Heart left ventricle (tissue), 16 donors: ENCODE measurements around the gene PRKAA2. TPM values are rescaled to one million over a fixed set of nuclear protein-coding genes. Genes with fewer than 3 reads are reported as not detected.

Experiments
- ATAC-seq, 4 donors: fragments of 200-7000 bp; cut with Tn5 transposase; one replicate each; pipeline ENCODE4 v1.9.1; 2020 to 2022; ENCODE audit warnings: moderate library complexity in 4 of 4, mild to moderate bottlenecking in 3 of 4, moderate number of reproducible peaks in 1 of 4
- DNase-seq, 5 donors: peaks; one replicate each; pipeline ENCODE4 v3.0.0-alpha.2; 2020
- H3K27ac ChIP-seq, 12 donors: fragments of 200-600 bp; sonication (generic) in 4 of 12; one replicate each; pipeline versions ENCODE4 v1.5.0 to v1.8.0; 2016 to 2022; ENCODE audit warnings: mild to moderate bottlenecking in 2 of 12
- H3K27me3 ChIP-seq, 9 donors: fragments of 200-600 bp; sonication (generic) in 2 of 9; one replicate each; pipeline versions ENCODE4 v1.5.1 to v1.8.0; 2016 to 2022; ENCODE audit warnings: mild to moderate bottlenecking in 3 of 9
- H3K36me3 ChIP-seq, 9 donors: fragments of 200-600 bp; sonication (generic) in 2 of 9; one replicate each; pipeline versions ENCODE4 v1.5.0 to v1.8.0; 2018 to 2022; ENCODE audit warnings: mild to moderate bottlenecking in 2 of 9
- H3K4me1 ChIP-seq, 12 donors: fragments of 200-600 bp; sonication (generic) in 4 of 12; one replicate each; pipeline versions ENCODE4 v1.5.0 to v1.8.0; 2016 to 2022; ENCODE audit warnings: mild to moderate bottlenecking in 3 of 12
- H3K4me3 ChIP-seq, 12 donors: fragments of 200-600 bp; sonication (generic) in 4 of 12; one replicate each; pipeline versions ENCODE4 v1.5.0 to v1.8.0; 2017 to 2022; ENCODE audit warnings: mild to moderate bottlenecking in 9 of 12, moderate library complexity in 4 of 12
- H3K9me3 ChIP-seq, 12 donors: fragments of 200-600 bp; sonication (generic) in 4 of 12; one replicate each; pipeline versions ENCODE4 v1.5.0 to v1.8.0; 2016 to 2022; ENCODE audit warnings: mild to moderate bottlenecking in 1 of 12
- CTCF ChIP-seq, 12 donors: fragments of 200-600 bp; sonication (generic) in 4 of 12; IDR thresholded peaks; one replicate each; pipeline versions ENCODE4 v1.5.0 to v1.8.0; 2018 to 2022; ENCODE audit warnings: antibody characterized with exemption in 12 of 12, mild to moderate bottlenecking in 5 of 12
- POLR2A ChIP-seq, 2 donors: fragments of 450-650 bp; IDR thresholded peaks; one replicate each; pipeline ENCODE4 v1.6.1; 2017; ENCODE audit warnings: antibody characterized with exemption in 2 of 2, mild to moderate bottlenecking in 2 of 2, moderate library complexity in 2 of 2
- WGBS, 4 donors: extraction: QIAGEN DNeasy Blood & Tissue Kit in 2 of 4; methylation state at CpG; one replicate each; pipeline versions ENCODE4 v1.1.5 to v1.1.7; 2013 to 2018; 5-methylcytosine and 5-hydroxymethylcytosine counted together
- intact Hi-C, 10 donors: fragments of 100-400 bp; cut with DNase I; formaldehyde crosslinking; loops; one replicate each; pipeline versions ENCODE4 v1.11.1 to v1.14.2; 2022
- polyA plus RNA-seq, 2 donors: library from polyadenylated mRNA; stranded (reverse); fragments of 200-250 nt; gene quantifications; one replicate each; pipeline ENCODE4 v1.2.3, GENCODE V29; 2013
- total RNA-seq, 9 donors: library from RNA; depleted of rRNA in 2 of 9; stranded (reverse); fragments of >200 nt in 2 of 9; fragmentation: NEBNext Ultra II Directional in 3 of 9; extraction: Animal tissue kit (Norgen Biotek cat#: 25700) in 3 of 9; gene quantifications; one replicate each; pipeline versions ENCODE4 v1.1.0 to v1.2.4, GENCODE V29; 2016 to 2023
- donor health status: ischemic (EF 13 %, LVEDD 7.1; RV severe dilation, severe dysfunction).
- donor health status: healthy with polysubstance abuse.
- donor health status: DM: no; HTN: yes; CAD: no.
- donor health status: DM: no; HTN: no; CAD: no.
- donor health status: ischemic (EF 25% LVEDD 6.9; RV normal size, moderate dysfunction).
- donor health status: ischemic (EF 25% LVEDD 5.7; RV mildly dilated, moderate dysfunction).
- donor health status: healthy.
- donor health status: DM: yes; HTN: yes; CAD: no.
- donor health status: ischemic (EF 35%, LVEDD 5.7; RV mildly dilated, moderate dysfunction).
- donor health status: nonischemic (EF 11% LVEDD 7.7; RV severe dilation, severe dysfunction).
- donor health status: DM: yes; HTN: yes; CAD: no.
- donor health status: PGD.
- donor health status: ischemic (EF 29% LVEDD 5.4; RV normal size, mild dysfunction).
- donor health status: nonischemic (EF 23%, LVEDD 6.1; RV moderate dilation, normal function).

PRKAA2 gene
- total and polyA plus RNA-seq, 11 donors = 17.6 to 163 (median 105) TPM

DNA sequence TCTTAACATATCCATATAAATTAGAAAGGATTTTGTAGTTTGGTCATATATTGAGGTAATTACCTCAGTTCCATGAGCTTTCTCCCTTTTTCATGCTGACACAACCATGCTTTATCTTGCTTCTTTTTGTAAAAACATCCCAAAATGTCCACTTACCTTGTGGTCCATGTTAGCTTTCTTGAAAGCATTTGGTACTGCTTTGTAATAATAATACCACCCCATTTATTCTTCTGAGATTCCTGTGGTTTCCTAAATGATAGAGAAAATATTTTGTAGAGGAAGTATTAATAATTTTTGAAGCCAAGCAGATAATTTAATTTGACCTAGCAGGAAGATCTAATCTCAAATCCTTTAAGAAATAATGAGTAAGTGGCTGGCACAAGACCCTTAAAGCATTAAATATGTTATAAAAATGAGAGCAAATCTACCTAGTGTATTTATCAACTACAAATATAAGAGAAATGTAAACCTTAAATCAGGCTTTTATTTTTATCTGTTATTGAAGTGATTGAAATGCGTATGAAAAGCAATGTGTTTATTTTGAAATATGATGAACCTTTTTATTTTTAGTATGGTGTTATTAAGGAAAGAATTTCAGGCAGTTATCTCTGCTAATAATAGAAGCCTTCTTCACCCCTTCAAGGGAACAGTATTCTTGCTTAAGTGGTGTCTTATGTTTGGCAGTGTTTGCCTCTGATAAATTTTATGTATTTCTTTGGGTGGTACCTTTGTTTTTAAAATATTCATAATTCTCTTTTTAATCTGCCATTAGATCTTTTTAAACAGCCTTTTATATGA, 9.2 kb downstream of the PRKAA2 start:
- peaks cover 0 to 7% (median 0%) of the 10 kb centered on the region in 12 donors for H3K4me1 ChIP-seq
- no peak for TF ChIP-seq CTCF (IDR thresholded peaks at IDR 0.05)
- TF ChIP-seq POLR2A (IDR thresholded peaks at IDR 0.05) = no peak
- WGBS, 4 donors = 26 to 34% (median 30%) methylated on average over 1 of the region's 1 CpG
- intact Hi-C loops = loop anchor here in 1 of 10 donors (10.0 kb wide), 1 partner anchor 150 kb away; no protein-coding TSS in a partner anchor
- H3K36me3 ChIP-seq = peaks cover 0 to 11% (median 0%) of the 10 kb centered on the region in 9 donors
- no peaks in the 10 kb centered on the region for H3K27me3 ChIP-seq
- H3K27ac ChIP-seq = peak overlapping the region; percentile 67 to 94 (median 81)
- peak overlapping the region in 5 of 12 donors; percentile 1 to 34 (median 4) for H3K4me3 ChIP-seq
- ATAC-seq (peak; percentile 63 to 88 (median 82)), DNase-seq (no peak)
- peaks cover 0 to 27% (median 12%) of the 10 kb centered on the region in 12 donors for H3K9me3 ChIP-seq

- Histone ChIP-seq H3K27me3 (no peaks in the 10 kb centered on the region), H3K9me3 (peaks cover 0 to 27% (median 12%) of the 10 kb centered on the region in 12 donors), H3K4me1 (peaks cover 0 to 7% (median 2%) of the 10 kb centered on the region in 12 donors), H3K27ac (peak overlapping the region in 9 of 12 donors; percentile 49 to 89 (median 84)), H3K4me3 (no peak overlapping the region), H3K36me3 (peaks cover 0 to 11% (median 0%) of the 10 kb centered on the region in 9 donors)
- WGBS, 4 donors = 81 to 100% (median 90%) methylated on average over 1 of the region's 1 CpG
- ATAC-seq = no peak
- TF ChIP-seq POLR2A (IDR thresholded peaks at IDR 0.05) (no peak), CTCF (IDR thresholded peaks at IDR 0.05) (no peak)
- DNase-seq = no peak
- intact Hi-C loops = loop anchor here in 1 of 10 donors (10.0 kb wide), 1 partner anchor 149 kb away; no protein-coding TSS in a partner anchor
Measured at GRCh38 chr1:56655991-56656613, 11.0 kb downstream of the PRKAA2 start.

- whole genome bisulfite sequencing, 4 donors = 55 to 60% (median 58%) methylated on average over 4 of the region's 4 CpGs
- no peaks in the 10 kb centered on the region for H3K27me3 ChIP-seq
- no peak for TF ChIP-seq POLR2A (IDR thresholded peaks at IDR 0.05)
- no peak for TF ChIP-seq CTCF (IDR thresholded peaks at IDR 0.05)
- intact Hi-C loops = loop anchor here in 1 of 10 donors (10.0 kb wide), 1 partner anchor 147 kb away; no protein-coding TSS in a partner anchor
- peak overlapping the region in 8 of 12 donors; percentile 17 to 84 (median 54) for H3K27ac ChIP-seq
- H3K4me3 ChIP-seq = no peak overlapping the region
- peak; percentile 39 to 63 (median 58) for ATAC-seq
- peaks cover 0 to 11% (median 0%) of the 10 kb centered on the region in 9 donors for H3K36me3 ChIP-seq
- H3K9me3 ChIP-seq = peaks cover 0 to 27% (median 12%) of the 10 kb centered on the region in 12 donors
- H3K4me1 ChIP-seq = peaks cover 0 to 7% (median 2%) of the 10 kb centered on the region in 12 donors
- DNase-seq = no peak
Measured at GRCh38 chr1:56658254-56658653, 13.1 kb downstream of the PRKAA2 start.

DNA sequence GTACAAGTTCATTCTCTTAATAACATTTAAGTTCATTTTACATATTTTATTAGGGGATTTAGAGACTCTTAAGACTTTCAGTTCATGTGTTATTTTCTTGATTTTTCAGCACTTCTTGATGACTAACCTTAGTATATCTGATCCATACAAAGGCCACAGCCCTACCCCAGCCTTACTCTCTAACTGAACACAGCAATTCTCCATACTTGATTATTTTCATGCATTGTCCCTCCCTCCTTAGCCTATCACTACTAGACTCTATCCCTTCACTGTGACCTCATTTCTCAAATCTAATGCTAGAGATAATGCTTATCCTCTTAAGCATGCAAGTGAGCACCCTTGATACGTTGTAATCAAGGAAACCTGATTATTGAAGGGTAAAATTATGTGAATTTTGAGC, 15.2 kb downstream of the PRKAA2 start:
- H3K27ac ChIP-seq = peak overlapping the region in 5 of 12 donors; percentile 4 to 59 (median 36)
- WGBS, 4 donors = 23 to 38% (median 26%) methylated on average over 1 of the region's 1 CpG

More for the DNA sequence above, 15.2 kb downstream of the PRKAA2 start:
- Histone ChIP-seq H3K4me1 (peaks cover 0 to 8% (median under 1%) of the 10 kb centered on the region in 12 donors), H3K36me3 (peaks cover 0 to 11% (median 0%) of the 10 kb centered on the region in 9 donors), H3K4me3 (no peak overlapping the region), H3K27me3 (no peaks in the 10 kb centered on the region), H3K9me3 (peaks cover 0 to 25% (median 12%) of the 10 kb centered on the region in 12 donors)
- DNase-seq (no peak), ATAC-seq (no peak)
- intact Hi-C loops = no loop called here
- TF ChIP-seq CTCF (IDR thresholded peaks at IDR 0.05) (no peak), POLR2A (IDR thresholded peaks at IDR 0.05) (no peak)
